H1 (cell line): Measurements from ENCODE around the gene NCAPG2. TPM values are rescaled to one million over a fixed set of nuclear protein-coding genes. Genes with fewer than 3 reads are reported as not detected.

ENCODE experiments used
- CTCF ChIA-PET: fragments of 300-600 bp; sonication (Branson Sonifier 250); formaldehyde crosslinking; loops from one replicate; lab custom pipeline; 2021; ENCODE audit not compliant: partially characterized antibody; lab: Charles Lee
- POLR2A ChIA-PET: fragments of 300-600 bp; sonication (Branson Sonifier 250); formaldehyde crosslinking; loops from one replicate; lab custom pipeline; 2021; ENCODE audit warnings: inconsistent platforms; ENCODE audit not compliant: partially characterized antibody; lab: Charles Lee
- DNase-seq, 2 experiments: peaks; one replicate each; pipeline versions ENCODE4 v3.0.0 to v3.0.0-alpha.2; 2010 to 2022; ENCODE audit warnings: low spot score in 2 of 2, low read depth in 1 of 2, mixed read lengths in 1 of 2
- FAIRE-seq: peaks from 2 replicates; lab custom pipeline; 2011; peaks lifted over from hg19 to GRCh38; lab: Jason Lieb, UNC
- H2AFZ ChIP-seq: 2 replicates; pipeline ENCODE4 v1.8.1; 2012; ENCODE audit warnings: low read length, inconsistent platforms
- H2AK5ac ChIP-seq: 2 replicates; pipeline ENCODE4 v1.6.1; 2013; ENCODE audit warnings: low read depth, low read length
- H2BK120ac ChIP-seq: replicated peaks from 2 replicates; pipeline ENCODE3; 2013; ENCODE audit warnings: low read depth, low read length, inconsistent platforms
- H2BK12ac ChIP-seq: 2 replicates; pipeline ENCODE4 v1.6.1; 2013; ENCODE audit warnings: low read depth, low read length
- H2BK15ac ChIP-seq: 2 replicates; pipeline ENCODE4 v1.6.1; 2013; ENCODE audit warnings: low read length
- H2BK20ac ChIP-seq: 2 replicates; pipeline ENCODE4 v1.6.1; 2013; ENCODE audit warnings: low read length
- H2BK5ac ChIP-seq: 2 replicates; pipeline ENCODE4 v1.6.1; 2013; ENCODE audit warnings: low read depth, low read length
- H3K14ac ChIP-seq: 2 replicates; pipeline ENCODE4 v1.6.1; 2013; ENCODE audit warnings: inconsistent platforms; ENCODE audit not compliant: insufficient read length
- H3K18ac ChIP-seq: 2 replicates; pipeline ENCODE4 v1.6.1; 2013; ENCODE audit warnings: low read length; ENCODE audit errors: extremely low read depth
- H3K23ac ChIP-seq: 2 replicates; pipeline ENCODE4 v1.6.1; 2013; ENCODE audit warnings: inconsistent platforms; ENCODE audit not compliant: insufficient read length
- H3K23me2 ChIP-seq: 2 replicates; pipeline ENCODE4 v1.6.1; 2013; ENCODE audit warnings: low read depth, low read length
- H3K27ac ChIP-seq: 2 replicates; pipeline ENCODE4 v1.6.1; 2011; ENCODE audit warnings: low read depth, low read length, inconsistent platforms
- H3K27me3 ChIP-seq, 4 experiments: replicated peaks in 1 of 4; 1 replicate in 1 of 4; 2 replicates in 3 of 4; pipeline versions ENCODE4 v1.6.1 to v1.8.1; 2011 to 2013; ENCODE audit warnings: low read length in 3 of 4, mild to moderate bottlenecking in 3 of 4, inconsistent platforms in 2 of 4, mixed read lengths in 2 of 4, moderate library complexity in 1 of 4; ENCODE audit not compliant: control insufficient read depth in 3 of 4, insufficient read depth in 3 of 4; ENCODE audit errors: extremely low read depth in 1 of 4
- H3K36me3 ChIP-seq, 4 experiments: 2 replicates each; pipeline versions ENCODE4 v1.6.1 to v1.8.1; 2011 to 2013; ENCODE audit warnings: mild to moderate bottlenecking in 4 of 4, low read length in 3 of 4, moderate library complexity in 2 of 4, control low read depth in 1 of 4, inconsistent platforms in 1 of 4; ENCODE audit not compliant: insufficient read depth in 4 of 4, control insufficient read depth in 2 of 4
- H3K4ac ChIP-seq: replicated peaks from 2 replicates; pipeline ENCODE3; 2013; ENCODE audit warnings: low read length, low read depth, mixed read lengths, inconsistent platforms; ENCODE audit not compliant: insufficient read length
- H3K4me1 ChIP-seq, 4 experiments: replicated peaks in 1 of 4; 1 replicate in 1 of 4; 2 replicates in 3 of 4; pipeline versions ENCODE4 v1.6.1 to v1.8.1; 2011 to 2013; ENCODE audit warnings: low read length in 3 of 4, inconsistent platforms in 2 of 4, mixed read lengths in 1 of 4; ENCODE audit not compliant: insufficient read depth in 4 of 4, control insufficient read depth in 3 of 4
- H3K4me2 ChIP-seq, 2 experiments: 2 replicates each; pipeline versions ENCODE4 v1.6.1 to v1.8.1; 2011 to 2013; ENCODE audit warnings: low read depth in 2 of 2, low read length in 2 of 2, control low read depth in 1 of 2, inconsistent platforms in 1 of 2, mild to moderate bottlenecking in 1 of 2; ENCODE audit not compliant: insufficient read depth in 1 of 2
- H3K4me3 ChIP-seq, 4 experiments: fragments of 200-600, 300-600 bp in 1 of 4; sonication (generic), shearing (Covaris generic), sonication (Bioruptor Twin) in 1 of 4; 2 replicates each; pipeline versions ENCODE4 v1.5.1 to v1.8.1; 2011 to 2016; ENCODE audit warnings: low read length in 4 of 4, low read depth in 3 of 4, control low read depth in 2 of 4, inconsistent platforms in 2 of 4, mild to moderate bottlenecking in 2 of 4, mixed read lengths in 1 of 4, moderate library complexity in 1 of 4; ENCODE audit not compliant: insufficient read depth in 2 of 4; ENCODE audit errors: extremely low read depth in 1 of 4
- H3K56ac ChIP-seq: replicated peaks from 2 replicates; pipeline ENCODE3; 2013; ENCODE audit warnings: low read depth, mild to moderate bottlenecking, mixed read lengths, low read length, inconsistent platforms; ENCODE audit not compliant: insufficient read length
- H3K79me1 ChIP-seq: 2 replicates; pipeline ENCODE4 v1.6.1; 2013; ENCODE audit warnings: low read depth, low read length, control low read depth
- H3K79me2 ChIP-seq, 2 experiments: 2 replicates each; pipeline versions ENCODE4 v1.6.1 to v1.8.1; 2012 to 2013; ENCODE audit warnings: low read length in 2 of 2, mild to moderate bottlenecking in 2 of 2, inconsistent platforms in 1 of 2; ENCODE audit not compliant: insufficient read depth in 2 of 2, control insufficient read depth in 1 of 2
- H3K9ac ChIP-seq, 4 experiments: replicated peaks in 1 of 4; 1 replicate in 1 of 4; 2 replicates in 3 of 4; pipeline versions ENCODE4 v1.6.1 to v1.8.1; 2011 to 2013; ENCODE audit warnings: low read depth in 3 of 4, low read length in 3 of 4, control low read depth in 2 of 4, mild to moderate bottlenecking in 2 of 4, moderate library complexity in 2 of 4, inconsistent platforms in 1 of 4; ENCODE audit errors: extremely low read depth in 1 of 4
- H3K9me3 ChIP-seq, 2 experiments: 2 replicates each; pipeline versions ENCODE4 v1.6.1 to v1.8.1; 2012 to 2013; ENCODE audit warnings: mild to moderate bottlenecking in 2 of 2, moderate library complexity in 2 of 2, control low read depth in 1 of 2, inconsistent platforms in 1 of 2, low read depth in 1 of 2, low read length in 1 of 2, mixed read lengths in 1 of 2; ENCODE audit not compliant: insufficient read depth in 2 of 2
- H4K20me1 ChIP-seq, 2 experiments: replicated peaks in 1 of 2; 2 replicates each; pipeline versions ENCODE3 to v1.8.1; 2011 to 2013; ENCODE audit warnings: inconsistent platforms in 2 of 2, low read length in 2 of 2, mild to moderate bottlenecking in 1 of 2; ENCODE audit not compliant: insufficient read depth in 2 of 2, control insufficient read depth in 1 of 2
- H4K5ac ChIP-seq: 2 replicates; pipeline ENCODE4 v1.6.1; 2013; ENCODE audit warnings: low read length, low read depth, mixed read lengths, inconsistent platforms; ENCODE audit not compliant: insufficient read length
- H4K8ac ChIP-seq: 2 replicates; pipeline ENCODE4 v1.8.0; 2013; ENCODE audit warnings: mild to moderate bottlenecking, moderate library complexity, low read length, inconsistent platforms; ENCODE audit not compliant: insufficient read depth; ENCODE audit errors: extremely low read depth
- H4K91ac ChIP-seq: replicated peaks from 2 replicates; pipeline ENCODE3; 2013; ENCODE audit warnings: low read length, mixed read lengths, inconsistent platforms; ENCODE audit not compliant: insufficient read length
- BCL11A ChIP-seq, 2 experiments: IDR thresholded peaks; one replicate each; pipeline ENCODE4 v1.6.1; 2011; ENCODE audit warnings: low read depth in 2 of 2, low read length in 2 of 2, mild to moderate bottlenecking in 2 of 2
- CHD2 ChIP-seq: IDR thresholded peaks from 2 replicates; pipeline ENCODE4 v1.6.1; 2012; ENCODE audit warnings: low read length, improper control_type of control experiment
- JUND ChIP-seq: IDR thresholded peaks from 2 replicates; pipeline ENCODE4 v1.6.1; 2011; ENCODE audit warnings: mild to moderate bottlenecking, improper control_type of control experiment, low read length
- KDM4A ChIP-seq: IDR thresholded peaks from one replicate; pipeline ENCODE4 v1.7.1; 2012; ENCODE audit warnings: low read depth, mild to moderate bottlenecking, moderate library complexity, low read length, inconsistent platforms; ENCODE audit not compliant: severe bottlenecking
- RFX5 ChIP-seq: IDR thresholded peaks from 2 replicates; pipeline ENCODE4 v1.6.1; 2011; ENCODE audit warnings: low read depth, low read length, improper control_type of control experiment, borderline replicate concordance
- SAP30 ChIP-seq: fragments of 300-600 bp; sonication (generic); IDR thresholded peaks from 2 replicates; pipeline ENCODE4 v1.7.1; 2012; ENCODE audit warnings: low read length, moderate library complexity, mild to moderate bottlenecking, inconsistent platforms; ENCODE audit not compliant: insufficient read depth, insufficient replicate concordance
- SIN3A ChIP-seq, 2 experiments: IDR thresholded peaks in 1 of 2; conservative IDR thresholded peaks in 1 of 2; 2 replicates each; pipeline ENCODE4 v1.6.1; 2011 to 2012; ENCODE audit warnings: low read length in 2 of 2, improper control_type of control experiment in 1 of 2, low read depth in 1 of 2, mild to moderate bottlenecking in 1 of 2
- SUZ12 ChIP-seq: fragments of 200-600 bp; sonication (generic); IDR thresholded peaks from 2 replicates; pipeline ENCODE4 v1.6.1; 2012; ENCODE audit warnings: mild to moderate bottlenecking, inconsistent platforms, low read length, moderate library complexity, mixed read lengths
- WGBS, 2 experiments: shearing (Covaris generic) in 1 of 2; methylation state at CpG; one replicate each; pipeline versions ENCODE4 v1.1.6 to v1.1.7; 2013 to 2015; ENCODE audit warnings: low lambda C conversion rate in 2 of 2, mixed read lengths in 2 of 2, inconsistent platforms in 1 of 2, low coverage in 1 of 2, missing lambda C conversion rate in 1 of 2; ENCODE audit not compliant: insufficient replicate concordance in 2 of 2, insufficient coverage in 1 of 2, insufficient read length in 1 of 2; ENCODE audit errors: extremely low coverage in 1 of 2, missing lambda C conversion rate in 1 of 2; 5-methylcytosine and 5-hydroxymethylcytosine counted together
- polyA plus RNA-seq, 7 experiments: library from polyadenylated mRNA; depleted of rRNA in 3 of 7; stranded (reverse) in 5 of 7; unstranded in 2 of 7; fragments of >200 nt in 5 of 7; fragments of 200-250 nt in 2 of 7; gene quantifications; 1 replicate in 5 of 7; 2 replicates in 1 of 7; 4 replicates in 1 of 7; pipeline versions ENCODE4 v1.2.1 to v1.2.3, GENCODE V29; 2011 to 2013; ENCODE audit warnings: missing spikeins in 2 of 7, mixed read lengths in 2 of 7
- total RNA-seq: library from RNA; stranded (reverse); fragmentation: NEBNext Ultra II Directional; extraction: Animal tissue kit (Norgen Biotek cat#: 25700); gene quantifications from 2 replicates; pipeline ENCODE4 v1.2.1, GENCODE V29; 2021
- TF ChIP-seq, protein P1 (sequence below): IDR thresholded peaks from 2 replicates; pipeline ENCODE4 v1.6.1; 2012; ENCODE audit warnings: inconsistent platforms
- TF ChIP-seq, protein P2 (sequence below): IDR thresholded peaks from 2 replicates; pipeline ENCODE4 v1.6.1; 2012; ENCODE audit warnings: low read length, inconsistent platforms

The NCAPG2 gene
- total and polyA plus RNA-seq, 2 of the 8 experiments (the other 6 are each of a cell fraction or from before 2014, with no cell fraction given), result 49.9 to 119 TPM

DNA sequence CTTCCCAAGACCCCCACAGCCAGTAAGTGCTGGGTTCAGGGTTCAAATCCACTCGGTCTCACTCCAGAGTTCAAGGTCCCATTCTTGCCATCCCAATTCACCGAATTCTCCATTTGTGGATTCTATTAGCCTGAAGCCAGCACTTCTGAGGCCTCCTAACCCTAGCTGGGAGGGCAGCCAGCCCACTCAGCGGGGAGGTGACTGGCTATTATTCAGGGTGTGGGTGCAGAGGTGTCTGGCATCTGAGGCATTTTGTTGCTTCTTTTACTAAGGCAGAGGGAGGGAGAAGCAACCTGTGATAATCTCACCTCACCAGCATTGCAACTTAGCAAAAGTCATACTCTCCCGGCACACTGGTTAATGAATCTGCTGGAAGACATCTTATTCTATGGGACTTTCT lies 108.3 kb downstream of the NCAPG2 start:
- Histone ChIP-seq H3K4me2 (no peak overlapping the region), H3K79me1 (no peaks in the 10 kb centered on the region), H4K91ac (no peak overlapping the region), H3K79me2 (no peaks in the 10 kb centered on the region), H2BK15ac (no peak overlapping the region), H2BK120ac (no peak overlapping the region), H3K4me1 (no peaks in the 10 kb centered on the region), H3K27me3 (peaks cover 12 to 21% (median 18%) of the 10 kb centered on the region in 4 experiments), H2BK5ac (no peak overlapping the region), H3K27ac (no peak overlapping the region), H3K9ac (no peak overlapping the region), H3K56ac (no peak overlapping the region), H3K4ac (no peak overlapping the region), H3K18ac (no peak overlapping the region), H2AFZ (no peak overlapping the region), H4K20me1 (peaks cover 0 to 4% of the 10 kb centered on the region in 2 experiments), H2AK5ac (no peak overlapping the region), H2BK20ac (no peak overlapping the region), H2BK12ac (no peak overlapping the region), H3K23ac (no peak overlapping the region), H3K14ac (no peak overlapping the region), H4K8ac (no peak overlapping the region), H3K36me3 (peaks cover 0 to 2% (median 0%) of the 10 kb centered on the region in 4 experiments; a peak in 1 of 8 replicates), H3K23me2 (peaks cover 11% of the 10 kb centered on the region; the same call in 1 of the 2 replicates), H3K9me3 (peaks cover 8 to 11% of the 10 kb centered on the region in 2 experiments; a peak in 3 of 4 replicates), H3K4me3 (no peak overlapping the region), H4K5ac (no peak overlapping the region)
- ChIA-PET POLR2A (no interaction called here), CTCF (no interaction called here)
- FAIRE-seq (no peak), DNase-seq (no peak)
- TF ChIP-seq SUZ12 (no peak), BCL11A (IDR thresholded peaks at IDR 0.05; ENCODE audit: low read depth in 2 of 2, low read length in 2 of 2) (no peak), SIN3A (conservative IDR thresholded peaks at IDR 0.05 in 1 of 2, IDR thresholded peaks at IDR 0.05 in 1 of 2; ENCODE audit: low read depth in 1 of 2, low read length in 2 of 2) (no peak), SAP30 (no peak), CHD2 (no peak), JUND (no peak), KDM4A (no peak), RFX5 (no peak)
- TF ChIP-seq, protein P1, sequence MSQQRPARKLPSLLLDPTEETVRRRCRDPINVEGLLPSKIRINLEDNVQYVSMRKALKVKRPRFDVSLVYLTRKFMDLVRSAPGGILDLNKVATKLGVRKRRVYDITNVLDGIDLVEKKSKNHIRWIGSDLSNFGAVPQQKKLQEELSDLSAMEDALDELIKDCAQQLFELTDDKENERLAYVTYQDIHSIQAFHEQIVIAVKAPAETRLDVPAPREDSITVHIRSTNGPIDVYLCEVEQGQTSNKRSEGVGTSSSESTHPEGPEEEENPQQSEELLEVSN, result no peak
- TF ChIP-seq, protein P2, sequence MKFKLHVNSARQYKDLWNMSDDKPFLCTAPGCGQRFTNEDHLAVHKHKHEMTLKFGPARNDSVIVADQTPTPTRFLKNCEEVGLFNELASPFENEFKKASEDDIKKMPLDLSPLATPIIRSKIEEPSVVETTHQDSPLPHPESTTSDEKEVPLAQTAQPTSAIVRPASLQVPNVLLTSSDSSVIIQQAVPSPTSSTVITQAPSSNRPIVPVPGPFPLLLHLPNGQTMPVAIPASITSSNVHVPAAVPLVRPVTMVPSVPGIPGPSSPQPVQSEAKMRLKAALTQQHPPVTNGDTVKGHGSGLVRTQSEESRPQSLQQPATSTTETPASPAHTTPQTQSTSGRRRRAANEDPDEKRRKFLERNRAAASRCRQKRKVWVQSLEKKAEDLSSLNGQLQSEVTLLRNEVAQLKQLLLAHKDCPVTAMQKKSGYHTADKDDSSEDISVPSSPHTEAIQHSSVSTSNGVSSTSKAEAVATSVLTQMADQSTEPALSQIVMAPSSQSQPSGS, result no peak
- 85% methylated on average over 4 of the region's 4 CpGs; no CpG with 5 or more reads in 1 of the 2 experiments for WGBS, 2 experiments
